Endometrium (tissue), 2 donors: Measurements from ENCODE around the gene TMEM145.
"Not testable (repeated sequence)": the region's sequence is repeated elsewhere in the genome, so short reads cannot be mapped to it uniquely, and the experiment has no call there.

Source experiments
- FAIRE-seq: peaks from 2 replicates; lab custom pipeline; 2012; peaks lifted over from hg19 to GRCh38; lab: Jason Lieb, UNC
- donor health status: control.
- donor health status: control.

TMEM145 gene

DNA sequence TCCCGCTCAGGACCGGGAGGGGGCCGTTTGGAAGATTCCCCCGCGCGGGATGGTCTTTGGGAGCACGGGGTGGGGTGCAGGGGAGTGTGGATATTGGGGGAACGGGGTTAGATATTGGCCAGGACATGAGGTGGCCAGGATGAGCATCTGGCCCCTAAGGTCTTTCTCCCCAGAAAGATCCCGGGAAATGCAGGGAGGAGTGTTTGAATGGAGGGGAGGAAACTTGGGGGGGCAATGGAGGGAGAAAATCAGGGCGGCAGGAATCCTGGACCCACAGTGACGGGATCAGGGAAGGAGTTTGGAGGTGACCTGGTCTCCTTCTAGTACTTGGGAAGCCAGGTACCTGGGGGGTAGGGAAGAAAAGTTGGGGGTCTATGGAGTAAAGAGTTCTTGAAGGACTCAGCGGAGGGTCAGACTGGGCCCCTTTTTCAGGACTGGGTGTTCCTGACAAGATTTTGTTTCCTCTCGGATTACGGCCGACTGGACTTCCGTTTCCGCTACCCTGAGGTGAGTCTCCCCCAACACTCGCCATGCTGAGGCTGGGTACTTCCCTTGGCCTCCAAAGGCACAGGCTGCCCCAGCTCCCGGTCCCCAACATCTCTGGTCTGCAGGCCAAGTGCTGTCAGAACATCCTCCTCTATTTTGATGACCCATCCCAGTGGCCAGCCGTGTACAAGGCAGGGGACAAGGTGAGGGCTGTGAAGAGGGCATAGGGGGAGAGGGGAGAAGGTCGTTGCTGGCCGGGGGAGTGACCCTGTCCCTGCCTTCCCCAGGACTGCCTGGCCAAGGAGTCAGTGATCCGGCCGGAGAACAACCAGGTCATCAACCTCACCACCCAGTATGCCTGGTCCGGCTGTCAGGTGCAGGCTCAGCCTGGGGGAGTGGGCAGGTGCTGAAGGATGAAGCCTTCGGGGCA is 989 bp downstream of the TMEM145 start:
- FAIRE-seq = no peak

DNA sequence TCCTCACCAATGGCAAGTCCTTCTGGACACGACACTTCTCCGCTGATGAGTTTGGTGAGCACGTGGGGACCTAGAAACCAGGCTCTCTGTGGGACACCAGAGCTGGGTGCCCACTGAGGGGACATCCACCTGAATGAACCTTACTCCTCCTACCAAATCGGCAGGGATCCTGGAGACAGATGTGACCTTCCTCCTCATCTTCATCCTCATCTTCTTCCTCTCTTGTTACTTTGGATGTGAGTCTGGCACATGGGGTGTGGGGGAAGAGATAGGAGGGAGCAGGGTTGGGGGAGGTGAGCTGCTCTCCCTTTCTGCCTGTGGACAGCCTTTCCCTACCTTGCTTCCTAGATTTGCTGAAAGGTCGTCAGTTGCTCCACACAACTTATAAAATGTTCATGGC is 1.9 kb downstream of the TMEM145 start:
- no peak for FAIRE-seq

DNA sequence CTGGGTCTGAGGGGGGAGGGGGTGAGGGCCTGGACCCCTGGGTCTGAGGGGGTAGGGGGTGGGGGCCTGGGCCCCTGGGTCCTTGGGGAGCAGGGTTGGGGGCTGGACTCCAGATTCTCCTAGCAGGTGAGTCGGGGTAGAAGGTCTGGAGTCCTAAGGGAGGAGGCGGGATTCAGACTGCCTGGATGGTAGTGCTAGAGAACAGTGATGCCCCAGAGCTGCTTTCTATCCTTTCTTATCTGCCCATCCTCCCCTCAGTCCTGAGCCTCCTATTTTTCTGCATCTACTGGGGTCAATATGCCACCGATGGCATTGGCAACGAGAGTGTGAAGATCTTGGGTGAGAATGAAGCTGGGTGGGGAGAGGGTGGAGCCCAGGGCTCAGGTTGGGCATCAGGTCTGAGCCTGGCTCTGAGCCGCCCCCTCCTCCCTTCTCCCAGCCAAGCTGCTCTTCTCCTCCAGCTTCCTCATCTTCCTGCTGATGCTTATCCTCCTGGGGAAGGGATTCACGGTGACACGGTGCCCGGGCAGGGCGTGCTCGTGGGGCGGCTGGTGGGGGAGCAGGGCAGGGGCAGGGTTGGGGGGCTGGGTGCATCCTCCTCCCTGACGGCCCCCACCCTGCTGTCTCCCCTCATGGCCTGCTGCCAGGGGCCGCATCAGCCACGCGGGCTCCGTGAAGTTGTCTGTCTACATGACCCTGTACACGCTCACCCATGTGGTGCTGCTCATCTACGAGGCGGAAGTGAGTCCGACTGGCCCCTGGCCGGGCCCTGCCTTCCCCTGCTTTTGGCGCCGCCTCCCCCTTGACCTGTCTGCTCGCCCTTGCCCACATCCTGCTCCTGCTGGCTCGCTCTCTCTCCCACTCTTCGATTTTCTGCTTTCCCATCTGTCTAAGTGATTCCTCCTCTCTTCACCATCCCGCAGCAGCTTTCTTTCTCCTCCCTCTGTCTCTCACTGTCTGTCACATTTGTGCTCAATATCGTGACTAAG is 3.4 kb downstream of the TMEM145 start:
- FAIRE-seq = no peak

DNA sequence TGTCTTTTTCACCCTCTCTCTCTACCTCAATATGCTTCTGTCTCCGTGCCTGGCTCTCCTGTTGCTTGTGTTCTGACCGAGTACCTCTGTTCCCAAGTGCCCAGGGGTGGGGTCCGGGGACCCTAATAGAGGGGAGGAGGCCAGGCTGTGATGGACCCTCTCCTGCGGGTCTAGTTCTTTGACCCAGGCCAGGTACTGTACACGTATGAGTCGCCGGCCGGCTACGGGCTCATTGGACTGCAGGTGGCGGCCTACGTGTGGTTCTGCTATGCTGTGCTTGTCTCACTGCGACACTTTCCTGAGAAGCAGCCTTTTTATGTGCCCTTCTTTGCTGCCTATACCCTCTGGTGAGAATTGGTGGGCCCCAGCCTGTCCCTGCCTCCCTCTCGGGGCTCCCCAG is 4.4 kb downstream of the TMEM145 start:
- no peak for FAIRE-seq

DNA sequence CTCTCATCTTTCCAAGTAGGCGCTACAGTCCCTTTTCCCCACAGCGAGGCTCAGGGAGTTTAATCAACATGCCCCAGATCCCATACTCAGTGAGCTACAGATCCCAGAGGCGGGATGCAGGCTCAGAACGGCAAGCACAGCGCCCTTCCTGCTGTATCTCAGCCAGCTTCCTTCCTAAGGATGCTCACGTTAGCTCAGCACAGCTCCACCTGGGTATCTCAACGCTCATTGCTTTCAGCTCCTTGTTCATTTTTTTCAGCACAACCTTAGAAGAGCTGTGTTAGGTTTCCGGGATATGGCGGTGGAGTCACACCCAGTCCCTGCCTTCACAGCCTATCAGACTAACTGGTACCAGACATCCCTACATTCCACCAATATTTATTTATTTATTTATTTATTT is 9.2 kb downstream of the TMEM145 start:
- no peak for FAIRE-seq

DNA sequence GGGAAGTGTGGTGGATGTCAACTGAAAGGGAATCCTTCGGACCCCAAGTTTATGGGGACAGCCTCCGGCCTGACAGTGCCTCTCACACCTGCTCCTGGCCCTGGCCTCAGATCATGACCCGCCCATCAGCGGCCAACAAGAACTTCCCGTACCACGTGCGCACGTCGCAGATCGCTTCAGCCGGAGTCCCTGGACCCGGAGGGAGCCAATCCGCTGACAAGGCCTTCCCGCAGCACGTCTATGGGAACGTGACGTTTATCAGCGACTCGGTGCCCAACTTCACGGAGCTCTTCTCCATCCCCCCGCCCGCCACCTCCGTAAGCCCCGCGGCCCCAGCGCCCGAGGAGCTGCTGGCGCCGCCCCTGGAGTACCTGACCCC is 10.4 kb downstream of the TMEM145 start:
- no peak for FAIRE-seq

DNA sequence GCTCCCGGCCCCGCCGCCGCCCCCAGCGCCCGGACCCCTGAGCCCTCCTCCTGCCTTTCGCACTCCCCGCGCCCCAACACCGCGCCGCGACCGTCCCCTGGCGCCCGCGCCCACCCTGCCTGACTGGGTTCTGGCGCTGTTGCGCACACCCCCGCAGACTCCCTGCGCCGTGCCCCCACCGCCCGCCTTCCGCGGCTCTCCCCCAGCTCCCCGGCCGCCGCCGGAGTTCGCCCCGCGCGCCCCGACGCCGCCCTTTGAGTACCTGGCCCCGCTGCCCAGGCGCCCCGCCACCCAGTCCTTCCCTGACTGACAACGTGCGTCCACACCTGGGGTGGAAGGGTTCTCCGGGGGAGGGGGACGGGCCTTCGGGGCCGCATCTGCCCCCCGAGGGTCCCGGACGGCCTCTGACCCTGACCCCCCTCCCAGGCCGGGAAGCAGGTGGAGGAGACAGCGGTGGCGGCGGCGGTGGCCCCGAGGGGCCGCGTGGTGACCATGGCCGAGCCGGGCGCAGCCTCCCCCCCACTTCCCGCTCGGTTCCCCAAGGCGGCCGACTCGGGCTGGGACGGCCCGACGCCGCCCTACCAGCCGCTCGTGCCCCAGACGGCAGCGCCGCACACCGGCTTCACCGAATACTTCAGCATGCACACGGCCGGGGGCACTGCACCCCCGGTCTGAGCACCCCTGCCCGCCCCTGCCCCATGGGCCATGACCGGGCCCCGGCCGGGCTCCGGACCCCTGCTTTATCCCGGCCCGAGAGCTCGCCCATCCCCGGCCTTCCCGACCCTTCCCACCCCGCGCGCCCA is 10.9 kb downstream of the TMEM145 start:
- no peak for FAIRE-seq

DNA sequence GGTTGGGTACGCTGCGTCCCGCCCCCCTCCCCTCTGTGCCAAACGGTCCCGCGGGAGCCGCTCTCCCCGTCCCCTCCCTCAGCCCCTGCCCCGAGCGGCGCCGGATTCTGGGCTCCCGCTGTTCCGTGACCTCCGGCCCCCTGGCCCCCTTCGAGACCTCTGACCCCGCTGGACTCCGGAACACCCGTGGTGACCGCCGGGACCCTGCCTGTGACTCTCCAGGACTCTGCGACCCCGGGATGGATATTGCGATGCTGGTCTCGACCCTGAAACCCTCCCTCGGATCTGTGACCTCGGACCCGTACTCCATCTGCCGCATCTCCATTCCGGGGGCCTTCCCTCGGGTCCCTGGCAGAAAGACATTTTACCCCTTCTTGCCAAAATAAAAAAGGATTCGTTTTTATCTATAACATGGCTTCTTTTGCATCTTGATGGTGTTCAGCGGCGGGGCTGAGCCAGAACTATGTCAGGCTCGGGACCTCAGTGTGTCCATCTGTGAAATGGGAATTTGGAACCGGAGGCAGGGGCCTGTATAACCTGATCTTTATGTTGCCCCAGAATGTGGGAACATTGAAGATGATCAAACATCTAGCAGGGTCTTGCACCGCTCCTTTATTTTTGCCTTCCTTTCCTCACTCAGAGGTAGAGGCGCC is 11.7 kb downstream of the TMEM145 start:
- FAIRE-seq = no peak

DNA sequence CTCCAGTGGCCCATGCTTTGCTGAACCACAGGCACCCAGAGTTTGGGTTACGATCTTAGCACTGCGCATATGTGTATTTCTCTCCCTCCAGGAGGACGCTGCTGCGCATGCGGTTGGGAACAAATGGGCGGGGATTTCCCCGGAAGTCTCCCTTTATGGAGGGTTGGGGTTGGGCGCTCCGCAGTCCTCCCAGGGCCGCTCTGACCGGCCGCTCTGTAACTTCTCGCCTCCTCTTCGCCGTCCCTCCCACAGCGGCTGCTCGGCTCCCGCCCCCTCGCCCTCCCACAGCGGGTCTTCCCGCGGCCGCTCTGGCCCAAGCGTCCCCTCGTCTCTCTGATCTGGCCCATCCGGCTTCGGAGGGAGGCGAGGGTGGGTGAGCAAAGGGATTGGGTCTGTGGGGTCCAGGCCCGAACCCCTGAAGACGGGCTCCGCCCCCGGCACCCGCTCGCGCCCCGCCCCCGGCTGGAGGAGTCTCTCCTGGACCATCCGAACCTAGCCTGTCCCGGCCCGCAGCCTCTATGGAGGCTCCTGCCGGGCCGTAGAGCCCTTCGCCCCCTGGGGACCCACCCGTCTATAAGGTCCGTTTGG is 12.3 kb downstream of the TMEM145 start, which contains the start of gene MEGF8:
Gene MEGF8, plus strand, starts transcription at position 328 of the 588 bp plus-strand sequence. CDS start 609 bp downstream, outside the sequence.
- peak; percentile 98 for FAIRE-seq

DNA sequence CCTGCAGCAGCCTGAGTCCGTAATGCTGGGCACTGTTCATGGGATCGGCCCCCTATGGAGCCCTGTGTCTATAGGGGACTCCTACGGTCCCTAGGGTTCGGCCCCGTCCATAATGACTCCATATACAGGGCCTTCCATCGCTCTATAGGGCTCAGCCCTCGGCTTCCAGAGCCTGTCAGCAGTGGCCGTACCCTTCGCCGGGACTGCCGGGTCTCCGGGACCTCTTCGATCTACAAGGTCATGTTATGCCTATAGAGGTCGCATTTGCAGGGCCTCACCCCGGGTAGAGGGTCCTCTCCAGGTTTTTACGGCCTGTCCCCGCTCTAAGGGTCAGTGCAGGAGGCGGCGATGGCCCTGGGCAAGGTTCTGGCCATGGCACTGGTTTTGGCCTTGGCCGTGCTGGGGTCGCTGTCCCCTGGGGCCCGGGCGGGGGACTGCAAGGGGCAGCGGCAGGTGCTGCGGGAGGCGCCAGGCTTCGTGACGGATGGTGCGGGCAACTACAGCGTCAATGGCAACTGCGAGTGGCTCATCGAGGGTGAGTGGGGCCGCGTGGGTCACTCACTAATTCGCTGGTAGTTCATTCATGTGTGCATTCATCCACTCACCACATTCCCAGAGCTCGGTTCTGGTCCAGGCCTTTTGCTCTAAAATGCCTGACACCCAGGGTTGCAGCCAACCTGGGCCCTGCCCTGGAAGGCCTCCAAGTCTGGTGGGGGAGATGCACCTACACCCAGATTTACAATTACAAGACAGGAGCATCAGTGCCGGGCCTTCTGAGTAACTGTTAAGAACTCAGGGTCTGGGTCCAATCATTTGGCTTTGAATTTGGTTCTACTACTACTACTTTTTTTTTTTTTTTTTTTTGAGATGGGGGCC is 13.0 kb downstream of the TMEM145 start:
- FAIRE-seq = no peak

DNA sequence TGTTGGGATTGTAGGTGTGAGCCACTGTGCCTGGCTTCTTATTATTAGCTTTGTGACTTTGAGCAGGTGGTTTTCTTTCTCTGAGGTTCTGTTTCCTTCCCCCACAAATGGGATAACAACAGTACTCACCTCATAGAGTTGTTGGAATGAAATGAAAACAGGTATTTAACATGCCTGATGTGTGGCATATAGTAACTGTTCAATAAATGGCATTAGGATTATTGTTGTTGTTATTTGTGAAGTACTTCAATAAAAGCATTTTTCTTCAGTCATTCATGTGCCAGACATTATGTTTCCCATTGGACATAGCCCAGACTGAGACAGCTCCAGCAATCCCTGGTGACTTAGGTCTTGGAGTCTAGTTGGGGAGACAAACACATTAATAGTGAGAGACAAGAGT is 13.9 kb downstream of the TMEM145 start:
- FAIRE-seq = no peak

DNA sequence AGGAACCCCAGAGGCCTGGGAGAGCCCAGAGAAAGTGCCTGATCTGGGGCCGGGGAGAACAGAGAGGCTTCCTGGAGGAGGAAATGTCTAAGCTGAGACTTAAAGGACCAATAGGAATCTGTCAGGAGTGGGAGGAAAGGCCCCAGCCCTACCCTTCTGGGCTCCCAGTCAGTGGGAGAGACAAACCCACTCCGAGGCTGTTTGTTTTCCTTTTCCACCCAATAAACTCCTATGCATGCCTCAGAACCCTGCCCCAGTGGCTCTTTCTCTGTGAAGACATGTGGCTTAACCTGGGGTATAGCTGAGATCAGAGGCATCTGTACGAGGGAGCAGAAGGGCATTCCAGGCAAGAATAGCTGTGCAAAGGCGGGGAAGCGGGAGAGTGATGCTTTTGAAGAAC is 14.3 kb downstream of the TMEM145 start:
- no peak for FAIRE-seq

DNA sequence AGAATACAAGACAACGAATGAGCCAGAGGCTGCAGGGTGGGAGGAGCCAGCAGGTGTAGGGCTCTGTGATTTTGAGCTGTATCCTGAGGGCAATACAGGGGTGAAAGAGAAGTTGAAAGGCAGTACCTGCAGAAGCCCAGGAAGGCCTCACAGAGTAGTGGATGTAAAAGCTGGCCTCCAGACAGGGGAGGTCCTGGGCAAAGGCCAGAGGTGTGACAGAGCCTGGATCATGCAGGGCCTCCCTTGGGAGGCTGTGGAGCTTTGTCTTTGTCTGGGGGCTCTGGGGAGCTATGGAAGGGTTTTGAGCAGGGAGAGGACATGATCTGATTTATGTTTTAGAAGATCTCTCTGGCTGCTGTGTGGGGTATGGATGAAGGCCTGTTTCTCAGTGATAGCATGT is 15.0 kb downstream of the TMEM145 start:
- no peak for FAIRE-seq

DNA sequence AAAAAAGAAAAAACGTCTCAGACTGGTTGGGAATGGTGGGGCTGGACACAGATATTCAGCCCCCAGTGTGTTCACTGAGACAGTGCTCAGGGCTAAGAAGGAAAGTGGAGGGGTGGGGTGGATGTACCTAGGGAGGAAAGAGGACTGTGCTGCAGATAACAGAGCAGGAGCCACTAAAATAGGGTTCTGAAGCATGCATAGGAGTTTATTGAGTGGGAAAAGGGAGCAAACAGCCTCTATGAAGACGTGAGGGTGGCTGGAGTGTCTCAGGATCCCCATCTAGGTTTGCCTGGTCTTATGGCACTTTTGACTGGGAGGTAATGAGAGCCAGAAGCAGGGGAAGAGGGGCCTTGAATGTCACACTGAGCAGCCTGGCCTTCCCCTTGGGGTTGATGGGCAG is 15.7 kb downstream of the TMEM145 start:
- FAIRE-seq = no peak

DNA sequence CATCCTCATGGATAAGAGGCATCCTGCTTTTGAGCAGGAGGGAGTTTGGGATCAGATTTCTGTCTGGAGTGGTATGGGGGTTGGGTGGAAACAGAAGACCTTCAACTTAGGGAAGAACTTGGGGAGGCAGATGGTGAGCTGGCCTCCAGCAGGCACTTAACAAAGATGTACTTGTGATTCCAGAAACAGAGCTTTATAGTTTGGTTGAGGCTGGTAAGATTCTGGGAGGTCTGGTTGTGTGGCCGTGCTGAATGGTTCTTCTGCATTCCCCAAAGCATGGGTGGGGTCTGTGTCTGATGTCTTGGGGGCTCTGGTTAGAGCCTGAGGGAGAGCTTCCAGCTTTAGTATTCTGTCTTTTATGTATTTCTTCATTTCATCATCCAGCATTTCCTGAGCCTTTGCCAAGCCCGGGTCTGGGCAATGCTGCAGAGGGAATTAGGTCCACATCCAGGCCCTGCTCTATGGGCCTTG is 17.2 kb downstream of the TMEM145 start:
- FAIRE-seq = no peak

DNA sequence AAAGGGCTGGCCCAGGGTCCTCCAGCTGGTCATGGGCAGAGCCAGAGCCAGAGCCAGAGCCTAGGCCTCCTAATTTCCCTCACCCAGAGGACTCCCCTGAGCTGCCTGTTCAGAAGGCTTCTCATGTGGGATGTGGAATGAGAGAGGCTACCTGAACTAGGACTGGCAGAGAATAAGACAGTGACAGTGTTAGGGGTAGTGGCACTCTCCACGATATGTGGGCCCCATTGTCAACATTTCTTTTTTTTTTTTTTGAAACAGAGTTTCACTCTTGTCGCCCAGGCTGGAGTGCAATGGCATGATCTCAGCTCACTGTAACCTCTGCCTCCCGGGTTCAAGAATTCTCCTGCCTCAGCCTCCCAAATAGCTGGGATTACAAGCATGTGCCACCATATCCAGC is 18.2 kb downstream of the TMEM145 start:
- FAIRE-seq = not testable (repeated sequence)

DNA sequence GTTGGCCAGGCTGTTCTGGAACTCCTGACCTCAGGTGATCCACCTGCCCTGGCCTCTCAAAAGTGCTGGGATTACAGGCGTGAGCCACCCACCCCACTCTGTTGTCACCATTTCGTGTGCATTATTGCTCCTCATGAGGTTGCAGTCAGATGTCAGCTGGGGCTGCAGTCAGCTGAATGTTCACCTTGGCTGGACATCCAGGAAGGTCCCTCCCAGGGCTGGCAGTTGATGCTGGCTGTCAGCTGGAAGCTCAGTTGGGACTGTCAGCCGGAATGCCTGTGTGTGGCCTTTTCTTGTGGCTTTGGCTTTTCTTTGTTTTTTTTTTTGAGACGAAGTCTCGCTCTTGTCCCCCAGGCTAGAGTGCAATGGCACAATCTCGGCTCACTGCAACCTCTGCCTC is 18.9 kb downstream of the TMEM145 start:
- no peak for FAIRE-seq

DNA sequence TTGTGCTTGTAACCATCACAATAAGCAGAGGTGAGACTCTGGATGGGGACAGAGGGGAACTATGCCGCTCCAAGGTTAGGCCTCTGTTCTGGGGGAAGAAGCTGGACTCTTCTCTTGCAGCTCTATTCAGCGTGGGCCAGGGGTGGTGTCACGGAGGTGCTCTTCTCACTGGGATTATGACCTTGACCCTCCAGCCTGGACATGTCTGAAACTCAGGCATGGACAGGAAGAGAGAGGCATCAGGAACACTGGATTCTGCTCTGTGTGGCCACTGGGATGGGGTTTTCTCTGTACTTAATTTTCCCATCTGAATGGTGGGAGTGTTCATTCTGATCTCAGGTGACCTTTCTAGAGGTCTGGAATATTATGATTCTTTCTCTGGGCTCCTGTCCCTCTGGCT is 19.9 kb downstream of the TMEM145 start:
- FAIRE-seq = no peak

DNA sequence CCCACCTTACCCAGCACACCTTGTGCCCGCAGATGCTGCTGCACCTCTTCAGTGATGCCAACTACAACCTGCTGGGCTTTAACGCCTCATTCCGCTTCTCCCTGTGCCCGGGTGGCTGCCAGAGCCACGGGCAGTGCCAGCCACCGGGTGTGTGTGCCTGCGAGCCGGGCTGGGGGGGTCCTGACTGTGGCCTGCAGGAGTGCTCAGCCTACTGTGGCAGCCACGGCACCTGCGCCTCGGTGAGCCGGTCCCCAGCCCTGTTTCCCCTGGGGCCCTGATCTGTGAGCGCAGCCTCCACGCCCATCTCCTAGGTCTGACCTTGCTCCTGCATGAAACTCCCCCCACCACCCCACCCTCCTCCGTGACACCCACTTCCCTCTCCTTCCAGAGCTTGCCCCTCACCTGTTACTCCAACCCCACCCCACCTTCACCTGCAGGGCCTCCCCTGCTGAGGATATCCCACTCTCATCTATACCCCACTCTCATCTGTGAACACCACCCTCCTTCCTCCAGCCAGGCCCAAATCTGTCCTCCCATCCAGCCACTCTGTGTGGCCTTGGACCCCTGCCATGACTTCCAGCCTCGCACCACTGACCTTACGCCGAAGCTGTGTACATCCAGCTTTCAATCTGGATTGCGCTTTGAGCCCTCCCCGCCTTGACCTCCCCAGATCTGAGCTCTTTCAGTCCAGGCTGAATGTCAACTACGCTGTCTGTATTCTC is 21.0 kb downstream of the TMEM145 start:
- no peak for FAIRE-seq
